ENCODE data around the gene ELOVL2. TPM values are rescaled to one million over a fixed set of nuclear protein-coding genes. Genes with fewer than 3 reads are reported as not detected.

ELOVL2 gene
- total and polyA plus RNA-seq, 8 donors: 0.23 to 1.8 TPM; not detected in 6

DNA sequence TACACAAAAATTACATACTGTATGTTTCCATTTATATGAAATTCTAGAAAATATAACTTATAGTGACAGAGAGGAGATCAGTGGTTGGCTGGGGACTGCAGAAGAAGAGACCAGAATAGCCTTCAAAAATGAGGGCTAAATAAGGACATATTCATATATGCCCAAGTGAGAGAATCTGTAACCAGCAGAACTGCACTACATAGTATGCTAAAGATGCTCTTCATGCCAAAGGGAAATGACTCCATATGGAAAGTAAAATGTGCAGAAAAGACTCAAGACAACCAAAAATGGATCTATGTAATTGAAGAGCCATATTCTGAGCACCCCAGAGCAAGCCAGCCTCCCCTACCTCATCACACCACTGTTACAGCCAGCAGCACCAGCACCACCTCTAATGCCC, 29.0 kb downstream of the ELOVL2 start:
- Histone ChIP-seq H3K4me3 (no peak overlapping the region), H3K4me1 (peaks cover 0 to 13% (median 0%) of the 10 kb centered on the region in 4 donors), H3K9me3 (no peaks in the 10 kb centered on the region), H3K36me3 (no peaks in the 10 kb centered on the region), H3K27me3 (peaks cover 0 to 17% (median 0%) of the 10 kb centered on the region in 3 donors), H3K27ac (no peak overlapping the region)
- TF ChIP-seq, protein P1, sequence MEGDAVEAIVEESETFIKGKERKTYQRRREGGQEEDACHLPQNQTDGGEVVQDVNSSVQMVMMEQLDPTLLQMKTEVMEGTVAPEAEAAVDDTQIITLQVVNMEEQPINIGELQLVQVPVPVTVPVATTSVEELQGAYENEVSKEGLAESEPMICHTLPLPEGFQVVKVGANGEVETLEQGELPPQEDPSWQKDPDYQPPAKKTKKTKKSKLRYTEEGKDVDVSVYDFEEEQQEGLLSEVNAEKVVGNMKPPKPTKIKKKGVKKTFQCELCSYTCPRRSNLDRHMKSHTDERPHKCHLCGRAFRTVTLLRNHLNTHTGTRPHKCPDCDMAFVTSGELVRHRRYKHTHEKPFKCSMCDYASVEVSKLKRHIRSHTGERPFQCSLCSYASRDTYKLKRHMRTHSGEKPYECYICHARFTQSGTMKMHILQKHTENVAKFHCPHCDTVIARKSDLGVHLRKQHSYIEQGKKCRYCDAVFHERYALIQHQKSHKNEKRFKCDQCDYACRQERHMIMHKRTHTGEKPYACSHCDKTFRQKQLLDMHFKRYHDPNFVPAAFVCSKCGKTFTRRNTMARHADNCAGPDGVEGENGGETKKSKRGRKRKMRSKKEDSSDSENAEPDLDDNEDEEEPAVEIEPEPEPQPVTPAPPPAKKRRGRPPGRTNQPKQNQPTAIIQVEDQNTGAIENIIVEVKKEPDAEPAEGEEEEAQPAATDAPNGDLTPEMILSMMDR (IDR thresholded peaks at IDR 0.05): no peak
- TF ChIP-seq EP300 (IDR thresholded peaks at IDR 0.05) (no peak), POLR2A (IDR thresholded peaks at IDR 0.05) (no peak), POLR2AphosphoS5 (IDR thresholded peaks at IDR 0.05) (no peak)
- intact Hi-C loops (cut with DNase I; ENCODE audit: low total_unique reads): no loop called here
- DNase-seq: no peak

DNA sequence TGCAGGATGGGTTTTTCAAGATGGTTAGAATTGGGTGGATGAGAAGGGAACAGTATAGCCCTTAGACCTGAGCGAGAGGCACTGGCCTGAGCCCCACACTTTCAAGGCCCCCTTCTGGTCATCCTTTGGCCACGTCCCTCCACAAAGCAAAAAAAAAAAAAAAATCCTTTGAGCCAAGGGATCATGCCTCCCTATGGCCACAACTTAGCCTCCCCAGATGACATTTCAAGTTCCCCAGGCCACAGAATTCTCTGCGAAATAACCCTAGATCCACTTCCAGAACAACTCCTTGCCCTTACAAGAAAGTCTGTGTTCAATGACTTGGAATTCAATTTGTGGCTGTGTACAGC, 30.4 kb downstream of the ELOVL2 start:
- intact Hi-C loops (cut with DNase I; ENCODE audit: low total_unique reads): no loop called here
- DNase-seq: no peak
- no peak overlapping the region for H3K4me3 ChIP-seq
- H3K27me3 ChIP-seq: peaks cover 0 to 20% (median 0%) of the 10 kb centered on the region in 3 donors
- peaks cover 0 to 13% (median 0%) of the 10 kb centered on the region in 4 donors for H3K4me1 ChIP-seq
- no peaks in the 10 kb centered on the region for H3K36me3 ChIP-seq
- 71 to 94% (median 85%) methylated on average over 3 of the region's 3 CpGs for WGBS, 5 donors
- no peak overlapping the region for H3K27ac ChIP-seq
- TF ChIP-seq EP300 (IDR thresholded peaks at IDR 0.05) (no peak), POLR2A (IDR thresholded peaks at IDR 0.05) (no peak), POLR2AphosphoS5 (IDR thresholded peaks at IDR 0.05) (no peak)
- TF ChIP-seq, protein P1 (IDR thresholded peaks at IDR 0.05): no peak
- H3K9me3 ChIP-seq: no peaks in the 10 kb centered on the region

DNA sequence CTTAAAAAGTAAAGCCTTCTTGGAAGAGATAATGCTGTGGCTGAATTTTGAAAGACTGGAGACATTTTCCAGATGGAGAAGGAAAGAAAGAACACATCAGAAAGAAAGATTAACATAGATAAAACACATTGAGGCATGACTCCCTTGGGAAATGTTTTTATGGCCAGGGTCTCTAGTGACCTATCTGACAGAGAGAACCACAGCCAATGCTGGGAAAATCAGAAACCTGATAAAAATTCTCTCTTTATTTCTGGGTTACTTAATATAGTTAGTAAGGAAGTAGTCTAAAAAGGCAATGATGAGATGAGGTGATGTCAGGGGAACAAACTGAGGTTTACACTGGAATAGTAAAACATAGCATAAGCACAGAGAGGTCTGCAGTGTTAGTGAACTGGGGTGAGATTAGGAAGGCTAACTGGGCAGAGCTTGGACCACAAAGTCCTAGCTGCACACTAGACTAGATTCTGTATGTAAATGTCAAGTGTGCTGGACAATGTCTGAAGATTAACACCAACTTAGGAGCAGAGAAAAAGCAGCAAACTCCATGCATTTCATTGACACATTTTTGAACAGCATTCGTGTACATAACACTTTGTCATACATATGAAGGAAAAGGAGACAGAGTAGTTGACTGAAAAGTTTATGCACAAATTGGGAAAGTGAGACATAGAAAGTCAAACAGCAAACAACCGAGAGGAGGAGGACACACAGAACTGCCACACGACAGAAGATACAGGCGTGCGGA, 31.0 kb downstream of the ELOVL2 start:
- Histone ChIP-seq H3K27ac (no peak overlapping the region), H3K36me3 (no peaks in the 10 kb centered on the region), H3K9me3 (no peaks in the 10 kb centered on the region), H3K4me3 (no peak overlapping the region), H3K27me3 (peaks cover 0 to 20% (median 0%) of the 10 kb centered on the region in 3 donors), H3K4me1 (peaks cover 0 to 13% (median 0%) of the 10 kb centered on the region in 4 donors)
- no peak for TF ChIP-seq POLR2AphosphoS5 (IDR thresholded peaks at IDR 0.05)
- TF ChIP-seq POLR2A (IDR thresholded peaks at IDR 0.05): no peak
- TF ChIP-seq, protein P1 (IDR thresholded peaks at IDR 0.05): no peak
- no peak for DNase-seq
- intact Hi-C loops (cut with DNase I; ENCODE audit: low total_unique reads): no loop called here
- 87 to 94% (median 91%) methylated on average over 5 of the region's 5 CpGs for WGBS, 5 donors

DNA sequence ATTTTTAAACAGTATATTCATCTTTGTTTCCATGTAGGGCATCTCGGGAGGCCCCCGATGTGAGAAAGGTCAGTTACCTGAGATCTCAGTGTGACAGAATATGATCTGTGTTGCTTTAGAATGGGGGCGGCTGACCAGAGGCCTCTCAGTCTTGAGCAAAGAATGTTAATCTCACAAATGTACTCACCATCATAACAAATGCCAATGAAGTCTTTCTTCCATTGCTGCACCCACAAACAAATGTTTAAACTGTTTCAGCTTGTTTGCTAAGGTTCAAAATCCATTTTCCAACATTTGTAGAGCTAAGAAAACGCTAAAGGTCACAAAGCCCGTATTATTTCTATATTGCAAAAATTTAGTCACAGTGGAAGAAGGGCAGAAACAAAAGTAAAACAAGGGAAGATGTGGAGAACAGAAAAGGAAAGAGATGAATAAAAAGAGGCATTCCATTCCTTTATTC, 31.8 kb downstream of the ELOVL2 start:
- intact Hi-C loops (cut with DNase I; ENCODE audit: low total_unique reads): no loop called here
- Histone ChIP-seq H3K27ac (no peak overlapping the region), H3K4me3 (no peak overlapping the region), H3K36me3 (no peaks in the 10 kb centered on the region), H3K9me3 (no peaks in the 10 kb centered on the region), H3K27me3 (peaks cover 0 to 20% (median 0%) of the 10 kb centered on the region in 3 donors), H3K4me1 (peaks cover 0 to 13% (median 0%) of the 10 kb centered on the region in 4 donors)
- no peak for DNase-seq
- 20 to 39% (median 31%) methylated on average over 5 of the region's 5 CpGs for WGBS, 5 donors
- TF ChIP-seq, protein P1 (IDR thresholded peaks at IDR 0.05): no peak
- TF ChIP-seq POLR2A (IDR thresholded peaks at IDR 0.05) (no peak), POLR2AphosphoS5 (IDR thresholded peaks at IDR 0.05) (no peak), EP300 (IDR thresholded peaks at IDR 0.05) (no peak)

Measured in stomach (tissue), 9 donors.